Testis (tissue), 3 donors: ENCODE results near the gene NDRG3. TPM values are rescaled to one million over a fixed set of nuclear protein-coding genes. Genes with fewer than 3 reads are reported as not detected.

ENCODE experiments used
- DNase-seq: peaks from one replicate; pipeline ENCODE4 v3.0.0-alpha.2; 2019
- H3K27ac ChIP-seq, 2 donors: fragments of 200-600 bp; sonication (generic); one replicate each; pipeline ENCODE4 v1.5.1; 2019
- H3K27me3 ChIP-seq: fragments of 200-600 bp; sonication (generic); one replicate; pipeline ENCODE4 v1.5.1; 2019
- H3K36me3 ChIP-seq: fragments of 200-600 bp; sonication (generic); one replicate; pipeline ENCODE4 v1.5.1; 2017; ENCODE audit warnings: low read depth; ENCODE audit errors: missing control alignments
- H3K4me1 ChIP-seq: fragments of 200-600 bp; sonication (generic); one replicate; pipeline ENCODE4 v1.5.1; 2019
- H3K4me3 ChIP-seq, 2 donors: fragments of 200-600 bp; sonication (generic); one replicate each; pipeline ENCODE4 v1.5.1; 2017 to 2019
- H3K9me3 ChIP-seq: fragments of 200-600 bp; sonication (generic); one replicate; pipeline ENCODE4 v1.5.1; 2017
- POLR2A ChIP-seq: fragments of 450-650 bp; IDR thresholded peaks from one replicate; pipeline ENCODE4 v1.6.1; 2017; ENCODE audit warnings: antibody characterized with exemption, mild to moderate bottlenecking, moderate library complexity
- whole genome bisulfite sequencing, 2 donors: methylation state at CpG; one replicate each; pipeline ENCODE4 v1.1.5; 2018; 5-methylcytosine and 5-hydroxymethylcytosine counted together
- intact Hi-C: fragments of 100-400 bp; cut with DNase I; formaldehyde crosslinking; loops from one replicate; pipeline ENCODE4 v1.15.1; 2023; ENCODE audit warnings: low total_unique reads
- polyA plus RNA-seq: library from polyadenylated mRNA; stranded (reverse); fragments of 350-450 nt; fragmentation: Illumina TruSeq; extraction: RNeasy Lipid Tissue Mini Kit (QIAGEN cat#74804); gene quantifications from one replicate; pipeline ENCODE4 v1.2.3, GENCODE V29; 2014; ENCODE audit warnings: low read depth, low replicate concordance; ENCODE audit not compliant: insufficient read depth
- total RNA-seq, 2 donors: library from RNA; depleted of rRNA; stranded (reverse); fragments of >200 nt; gene quantifications; one replicate each; pipeline ENCODE4 v1.2.3, GENCODE V29; 2016
- TF ChIP-seq, protein P1 (sequence below), 3 experiments: fragments of 450-650 bp in 2 of 3; fragments of 200-600 bp in 1 of 3; sonication (generic) in 1 of 3; IDR thresholded peaks; one replicate each; pipeline ENCODE4 v1.5.1; 2016 to 2019; ENCODE audit warnings: antibody characterized with exemption in 3 of 3, mild to moderate bottlenecking in 2 of 3, moderate library complexity in 1 of 3

Gene NDRG3
- total and polyA plus RNA-seq, 3 donors from 2014 or later: 65.3 to 202 (median 70.7) TPM

DNA sequence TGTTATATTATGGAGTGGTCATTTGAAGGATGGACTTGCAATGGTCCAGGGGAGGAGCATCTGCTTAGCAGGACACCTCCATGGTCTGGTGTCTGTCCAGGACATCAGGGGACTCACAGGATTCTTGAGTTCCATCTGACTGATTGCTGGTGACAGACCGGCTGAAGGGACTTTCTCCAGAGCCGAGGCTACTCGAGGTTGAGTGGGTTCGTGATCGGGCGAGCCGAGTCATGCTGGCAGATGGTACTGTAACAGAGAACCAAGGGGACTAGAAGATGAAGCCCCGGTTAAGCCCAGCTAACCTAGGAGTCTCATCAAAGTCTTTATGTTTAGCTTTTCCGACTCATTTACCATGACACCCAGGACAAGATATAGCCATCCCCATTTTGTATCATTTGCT, 92.4 kb downstream of the NDRG3 start:
- H3K4me1 ChIP-seq: no peaks in the 10 kb centered on the region
- intact Hi-C loops: no loop called here
- no peaks in the 10 kb centered on the region for H3K9me3 ChIP-seq
- DNase-seq: no peak
- TF ChIP-seq, protein P1, sequence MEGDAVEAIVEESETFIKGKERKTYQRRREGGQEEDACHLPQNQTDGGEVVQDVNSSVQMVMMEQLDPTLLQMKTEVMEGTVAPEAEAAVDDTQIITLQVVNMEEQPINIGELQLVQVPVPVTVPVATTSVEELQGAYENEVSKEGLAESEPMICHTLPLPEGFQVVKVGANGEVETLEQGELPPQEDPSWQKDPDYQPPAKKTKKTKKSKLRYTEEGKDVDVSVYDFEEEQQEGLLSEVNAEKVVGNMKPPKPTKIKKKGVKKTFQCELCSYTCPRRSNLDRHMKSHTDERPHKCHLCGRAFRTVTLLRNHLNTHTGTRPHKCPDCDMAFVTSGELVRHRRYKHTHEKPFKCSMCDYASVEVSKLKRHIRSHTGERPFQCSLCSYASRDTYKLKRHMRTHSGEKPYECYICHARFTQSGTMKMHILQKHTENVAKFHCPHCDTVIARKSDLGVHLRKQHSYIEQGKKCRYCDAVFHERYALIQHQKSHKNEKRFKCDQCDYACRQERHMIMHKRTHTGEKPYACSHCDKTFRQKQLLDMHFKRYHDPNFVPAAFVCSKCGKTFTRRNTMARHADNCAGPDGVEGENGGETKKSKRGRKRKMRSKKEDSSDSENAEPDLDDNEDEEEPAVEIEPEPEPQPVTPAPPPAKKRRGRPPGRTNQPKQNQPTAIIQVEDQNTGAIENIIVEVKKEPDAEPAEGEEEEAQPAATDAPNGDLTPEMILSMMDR (IDR thresholded peaks at IDR 0.05): no peak
- TF ChIP-seq POLR2A: no peak
- H3K36me3 ChIP-seq: no peaks in the 10 kb centered on the region
- H3K27ac ChIP-seq: no peak overlapping the region
- H3K27me3 ChIP-seq: no peaks in the 10 kb centered on the region
- H3K4me3 ChIP-seq: no peak overlapping the region
- 89 to 96% methylated on average over 9 of the region's 9 CpGs for WGBS, 2 donors

DNA sequence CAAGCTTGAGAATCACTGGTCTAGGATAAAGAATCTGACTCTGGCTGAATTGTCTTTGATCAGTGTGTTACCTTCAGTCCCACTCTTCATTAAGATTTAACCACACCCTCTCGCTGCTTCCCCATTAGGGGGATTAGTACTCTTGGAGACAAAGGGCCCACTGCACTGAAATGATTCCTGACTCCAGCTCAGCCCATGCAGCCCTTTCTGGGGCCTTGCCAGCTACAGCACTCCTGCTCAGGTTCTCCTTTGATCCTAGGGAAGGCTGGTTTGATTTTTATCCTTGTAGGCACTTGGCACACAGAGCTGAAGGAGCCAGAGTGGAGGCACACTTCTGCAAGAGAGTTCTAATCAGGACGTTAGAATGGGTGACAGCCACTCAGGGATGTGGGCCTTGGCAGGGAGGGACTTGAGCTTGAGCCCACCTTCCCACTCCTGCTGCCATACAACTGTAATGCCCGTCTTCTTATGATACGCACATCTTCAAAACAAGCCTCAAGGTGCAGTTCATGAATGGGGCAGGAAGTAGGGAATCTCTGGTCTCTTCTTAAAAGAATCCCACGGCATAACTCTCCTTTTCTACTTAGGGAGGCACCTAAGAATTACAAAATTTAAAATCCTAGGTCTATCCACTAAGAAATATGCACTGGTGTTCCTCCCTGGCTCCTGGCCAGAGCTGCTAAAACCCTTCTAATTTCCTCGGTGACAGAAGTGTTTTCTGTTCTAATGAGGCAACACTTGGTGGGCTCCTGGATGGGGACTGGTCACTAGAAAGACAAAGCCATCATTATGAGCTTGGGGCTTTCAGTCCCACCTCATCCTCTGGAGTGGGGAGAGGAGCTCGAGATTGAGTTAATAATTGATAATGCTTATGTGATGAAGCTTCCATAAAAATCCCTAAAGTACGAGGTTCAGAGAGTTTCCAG, 98.4 kb downstream of the NDRG3 start:
- no peaks in the 10 kb centered on the region for H3K27me3 ChIP-seq
- no peak overlapping the region for H3K4me3 ChIP-seq
- intact Hi-C loops: no loop called here
- H3K27ac ChIP-seq: no peak overlapping the region
- TF ChIP-seq, protein P1 (IDR thresholded peaks at IDR 0.05): no peak
- no peak for TF ChIP-seq POLR2A
- no peaks in the 10 kb centered on the region for H3K9me3 ChIP-seq
- no peaks in the 10 kb centered on the region for H3K4me1 ChIP-seq
- no peaks in the 10 kb centered on the region for H3K36me3 ChIP-seq
- DNase-seq: no peak
- WGBS, 2 donors: 72 to 76% methylated on average over 8 of the region's 8 CpGs

DNA sequence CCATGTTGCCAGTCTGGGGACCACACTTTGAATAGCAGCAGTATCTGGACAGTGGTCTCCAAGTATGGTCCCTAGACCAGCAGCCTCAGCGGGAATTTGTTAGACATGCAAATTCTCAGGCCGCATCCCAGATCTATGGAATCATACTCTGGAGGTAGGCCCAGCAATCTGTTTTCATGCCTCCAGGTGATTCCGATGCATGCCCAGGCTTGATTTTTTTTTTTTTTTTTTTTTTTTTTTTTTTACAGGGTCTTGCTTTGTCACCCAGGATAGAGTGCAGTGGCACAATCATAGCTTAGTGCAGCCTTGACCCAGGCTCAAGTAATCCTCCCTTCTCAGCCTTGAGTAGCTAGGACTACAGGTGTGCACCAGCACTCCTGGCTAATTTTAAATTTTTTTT, 99.2 kb downstream of the NDRG3 start:
- Histone ChIP-seq H3K9me3 (no peaks in the 10 kb centered on the region), H3K27ac (no peak overlapping the region), H3K4me1 (no peaks in the 10 kb centered on the region), H3K4me3 (no peak overlapping the region), H3K27me3 (no peaks in the 10 kb centered on the region), H3K36me3 (no peaks in the 10 kb centered on the region)
- intact Hi-C loops: no loop called here
- 92 to 93% methylated on average over 3 of the region's 3 CpGs for WGBS, 2 donors
- no peak for DNase-seq
- no peak for TF ChIP-seq POLR2A
- TF ChIP-seq, protein P1 (IDR thresholded peaks at IDR 0.05): no peak

DNA sequence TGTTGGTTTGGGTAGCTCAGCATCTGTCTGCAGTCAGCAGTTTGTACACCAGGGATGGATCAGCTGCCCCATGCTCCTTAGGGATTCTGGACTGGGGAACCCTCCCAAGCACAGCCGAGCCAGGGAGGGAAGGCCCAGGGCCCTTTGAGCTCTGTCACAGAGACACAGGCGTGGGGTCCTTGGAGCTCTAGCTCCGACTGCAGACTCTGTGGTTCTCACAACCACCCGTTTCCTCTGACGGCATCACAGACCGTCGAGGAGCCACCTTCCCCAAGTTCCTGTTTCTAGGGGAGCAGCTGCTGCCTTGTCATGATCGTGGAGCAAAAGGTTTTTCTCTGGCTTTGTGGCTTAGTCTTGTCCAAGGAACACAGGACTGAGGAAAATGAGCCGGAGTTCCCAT, 99.9 kb downstream of the NDRG3 start, which contains the start of gene SLA2:
Gene SLA2 (minus strand): TSS at position 199 of the 400 bp plus-strand sequence. CDS start 4,861 bp downstream, outside the sequence.
- no peak within 1 kb of the TSS for H3K4me3 ChIP-seq
- H3K27me3 ChIP-seq: no peaks in the 10 kb centered on the region
- no peaks in the 10 kb centered on the region for H3K36me3 ChIP-seq
- 58 to 80% methylated on average over 7 to 9 of the region's 9 CpGs for WGBS, 2 donors
- no peaks in the 10 kb centered on the region for H3K9me3 ChIP-seq
- intact Hi-C loops: no loop called here
- H3K4me1 ChIP-seq: no peaks in the 10 kb centered on the region
- H3K27ac ChIP-seq: no peak within 1 kb of the TSS
- no peak for DNase-seq
- TF ChIP-seq POLR2A: no peak
- TF ChIP-seq, protein P1 (IDR thresholded peaks at IDR 0.05): no peak
